Esophagus squamous epithelium (tissue), 5 donors: ENCODE results near the gene LRP2BP. TPM values are rescaled to one million over a fixed set of nuclear protein-coding genes. Genes with fewer than 3 reads are reported as not detected.

ENCODE experiments used
- DNase-seq: peaks from one replicate; lab custom pipeline; 2025; lab: John Stamatoyannopoulos, UW
- H3K27ac ChIP-seq, 4 donors: fragments of 200-600 bp; sonication (generic); one replicate each; pipeline ENCODE4 v1.5.1; 2016 to 2019; ENCODE audit warnings: mild to moderate bottlenecking in 1 of 4
- H3K27me3 ChIP-seq, 4 donors: fragments of 200-600 bp; sonication (generic); 1 replicate in 3 of 4; 2 replicates in 1 of 4; pipeline versions ENCODE4 v1.5.1 to v1.6.0; 2017 to 2021; ENCODE audit warnings: antibody characterized with exemption in 1 of 4
- H3K36me3 ChIP-seq, 3 donors: fragments of 200-600 bp; sonication (generic); one replicate each; pipeline ENCODE4 v1.5.1; 2016 to 2019
- H3K4me1 ChIP-seq, 3 donors: fragments of 200-600 bp; sonication (generic); one replicate each; pipeline ENCODE4 v1.5.1; 2017 to 2019
- H3K4me3 ChIP-seq, 4 donors: fragments of 200-600 bp; sonication (generic); 1 replicate in 3 of 4; 2 replicates in 1 of 4; pipeline ENCODE4 v1.5.1; 2016 to 2019; ENCODE audit warnings: mild to moderate bottlenecking in 2 of 4, moderate library complexity in 1 of 4
- H3K9me3 ChIP-seq, 3 donors: fragments of 200-600 bp; sonication (generic); one replicate each; pipeline ENCODE4 v1.5.1; 2016 to 2019
- POLR2A ChIP-seq, 4 donors: fragments of 450-650 bp; IDR thresholded peaks; one replicate each; pipeline ENCODE4 v1.6.1; 2017; ENCODE audit warnings: antibody characterized with exemption in 4 of 4, mild to moderate bottlenecking in 4 of 4, moderate library complexity in 3 of 4
- WGBS, 2 donors: methylation state at CpG; one replicate each; pipeline ENCODE4 v1.1.5; 2018; 5-methylcytosine and 5-hydroxymethylcytosine counted together
- intact Hi-C: fragments of 100-400 bp; cut with DNase I; formaldehyde crosslinking; loops from one replicate; pipeline ENCODE4 v1.15.0; 2022
- total RNA-seq, 4 donors: library from RNA; depleted of rRNA; stranded (reverse); fragments of >200 nt; gene quantifications; one replicate each; pipeline ENCODE4 v1.1.0, GENCODE V29; 2016
- TF ChIP-seq, protein P1 (sequence below), 6 experiments: fragments of 450-650 bp in 4 of 6; fragments of 200-600 bp in 2 of 6; sonication (generic) in 2 of 6; IDR thresholded peaks; one replicate each; pipeline ENCODE4 v1.5.1; 2016 to 2019; ENCODE audit warnings: antibody characterized with exemption in 6 of 6, mild to moderate bottlenecking in 4 of 6, moderate library complexity in 4 of 6
- donor health status: DM: yes; HTN: yes; CAD: no.

The LRP2BP gene
- total RNA-seq, 4 donors from 2014 or later = 0.08 to 0.57 (median 0.22) TPM; not detected in 1

DNA sequence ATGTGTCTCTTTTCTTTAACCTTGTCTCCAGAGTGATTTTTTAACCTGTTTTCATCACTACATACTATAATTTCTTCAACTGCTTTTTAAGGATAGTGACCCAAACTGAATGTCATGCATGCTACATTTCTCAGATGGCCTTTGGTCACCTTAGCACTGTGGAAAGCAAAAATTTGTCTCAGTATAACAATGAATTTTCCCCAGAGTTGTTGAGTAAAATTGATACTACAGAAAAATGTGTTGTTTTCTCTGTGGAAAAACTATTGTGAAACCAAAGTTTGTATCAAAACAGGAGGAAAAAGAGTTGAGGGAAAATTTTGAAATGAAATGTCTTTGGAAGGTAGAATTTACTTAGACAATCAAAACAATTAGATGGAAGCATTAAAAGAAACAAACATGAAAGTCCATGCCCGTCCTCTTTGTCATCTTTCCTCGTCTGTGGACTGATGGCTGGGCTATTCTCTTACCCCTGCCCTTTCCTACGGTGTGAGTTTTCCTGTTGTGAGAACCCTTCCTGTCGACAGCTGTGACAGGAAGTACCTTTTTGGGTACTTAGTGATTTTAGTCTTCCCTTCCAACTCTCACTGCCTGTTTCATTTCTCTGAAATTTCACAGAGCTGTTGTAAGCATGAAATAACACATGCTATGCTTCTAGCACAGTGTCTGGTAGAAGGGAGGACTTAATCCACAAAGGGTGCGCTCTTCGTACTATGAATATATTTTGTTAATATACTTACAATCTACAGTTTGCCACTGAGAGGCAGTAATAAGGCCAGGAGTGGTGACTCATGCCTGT is 50.8 kb downstream of the LRP2BP start:
- no peak for DNase-seq
- intact Hi-C loops = no loop called here
- H3K4me1 ChIP-seq = peaks cover 0 to 11% (median 0%) of the 10 kb centered on the region in 3 donors
- H3K27ac ChIP-seq = no peak overlapping the region
- no peaks in the 10 kb centered on the region for H3K9me3 ChIP-seq
- no peaks in the 10 kb centered on the region for H3K27me3 ChIP-seq
- peaks cover 0 to 62% (median 0%) of the 10 kb centered on the region in 3 donors for H3K36me3 ChIP-seq
- H3K4me3 ChIP-seq = no peak overlapping the region
- TF ChIP-seq, protein P1, sequence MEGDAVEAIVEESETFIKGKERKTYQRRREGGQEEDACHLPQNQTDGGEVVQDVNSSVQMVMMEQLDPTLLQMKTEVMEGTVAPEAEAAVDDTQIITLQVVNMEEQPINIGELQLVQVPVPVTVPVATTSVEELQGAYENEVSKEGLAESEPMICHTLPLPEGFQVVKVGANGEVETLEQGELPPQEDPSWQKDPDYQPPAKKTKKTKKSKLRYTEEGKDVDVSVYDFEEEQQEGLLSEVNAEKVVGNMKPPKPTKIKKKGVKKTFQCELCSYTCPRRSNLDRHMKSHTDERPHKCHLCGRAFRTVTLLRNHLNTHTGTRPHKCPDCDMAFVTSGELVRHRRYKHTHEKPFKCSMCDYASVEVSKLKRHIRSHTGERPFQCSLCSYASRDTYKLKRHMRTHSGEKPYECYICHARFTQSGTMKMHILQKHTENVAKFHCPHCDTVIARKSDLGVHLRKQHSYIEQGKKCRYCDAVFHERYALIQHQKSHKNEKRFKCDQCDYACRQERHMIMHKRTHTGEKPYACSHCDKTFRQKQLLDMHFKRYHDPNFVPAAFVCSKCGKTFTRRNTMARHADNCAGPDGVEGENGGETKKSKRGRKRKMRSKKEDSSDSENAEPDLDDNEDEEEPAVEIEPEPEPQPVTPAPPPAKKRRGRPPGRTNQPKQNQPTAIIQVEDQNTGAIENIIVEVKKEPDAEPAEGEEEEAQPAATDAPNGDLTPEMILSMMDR (IDR thresholded peaks at IDR 0.05) = no peak
- TF ChIP-seq POLR2A (IDR thresholded peaks at IDR 0.05) = no peak
- WGBS, 2 donors = 60 to 70% methylated on average over 6 of the region's 6 CpGs

DNA sequence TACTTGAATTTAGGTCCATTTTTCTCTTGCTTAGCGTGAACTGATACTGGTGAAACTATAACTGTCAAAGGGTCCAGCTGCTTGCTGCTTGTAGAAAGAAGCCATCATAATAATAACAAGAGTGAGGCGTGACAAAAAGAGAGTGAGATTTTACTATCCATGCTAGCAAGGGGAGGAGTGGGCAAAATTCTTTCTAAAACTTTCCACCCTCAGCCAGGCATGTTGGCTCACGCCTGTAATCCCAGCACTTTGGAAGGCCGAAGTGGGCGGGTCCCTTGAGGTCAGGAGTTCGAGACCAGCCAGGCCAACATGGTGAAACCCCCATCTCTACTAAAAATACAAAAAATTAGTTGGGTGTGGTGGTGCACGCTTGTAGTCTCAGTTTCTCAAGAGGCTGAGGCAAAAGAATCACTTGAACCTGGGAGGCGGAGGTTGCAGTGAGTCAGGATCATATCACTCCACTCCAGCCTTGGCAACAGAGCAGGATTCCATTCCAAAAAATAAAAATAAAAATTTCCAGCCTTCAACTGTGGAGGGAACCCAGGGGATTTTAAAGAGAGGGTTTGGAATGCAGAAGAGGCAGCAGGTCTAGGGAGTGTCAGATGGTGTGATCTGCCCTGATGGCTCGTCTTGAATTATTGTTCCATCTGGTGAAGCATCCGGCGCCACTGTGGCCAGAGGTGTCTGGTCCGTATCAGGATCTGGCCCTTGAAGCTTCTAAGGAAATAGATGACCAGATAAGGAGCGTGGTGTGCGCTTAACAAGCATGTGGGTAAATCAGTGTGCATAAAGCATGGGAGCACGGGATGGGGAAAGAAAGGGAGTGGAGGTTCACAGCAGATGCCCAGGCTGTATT is 51.8 kb downstream of the LRP2BP start:
- Histone ChIP-seq H3K36me3 (peaks cover 0 to 62% (median 0%) of the 10 kb centered on the region in 3 donors), H3K9me3 (no peaks in the 10 kb centered on the region), H3K27ac (no peak overlapping the region), H3K4me1 (peaks cover 0 to 11% (median 0%) of the 10 kb centered on the region in 3 donors), H3K4me3 (no peak overlapping the region), H3K27me3 (no peaks in the 10 kb centered on the region)
- WGBS, 2 donors = 65 to 71% methylated on average over 15 of the region's 15 CpGs
- intact Hi-C loops = no loop called here
- TF ChIP-seq POLR2A (IDR thresholded peaks at IDR 0.05) = no peak
- TF ChIP-seq, protein P1 (IDR thresholded peaks at IDR 0.05) = no peak
- no peak for DNase-seq

DNA sequence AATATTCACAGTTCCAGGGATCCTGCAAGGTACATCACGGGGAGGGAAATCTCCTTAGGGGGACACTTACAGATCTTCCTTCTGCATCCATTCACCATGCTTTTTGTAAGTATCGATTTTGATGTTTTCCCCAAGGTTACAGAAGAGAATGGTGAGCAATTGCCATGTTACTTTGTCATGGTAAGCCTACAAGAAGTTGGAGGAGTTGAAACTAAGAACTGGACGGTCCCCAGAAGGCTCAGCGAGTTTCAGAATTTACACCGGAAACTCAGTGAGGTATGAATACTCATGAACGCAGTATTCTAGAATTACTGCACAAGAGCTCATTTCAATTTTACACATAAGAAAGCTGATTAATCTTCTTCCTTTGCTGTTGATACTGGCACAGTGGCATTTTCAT is 53.9 kb downstream of the LRP2BP start:
- TF ChIP-seq POLR2A (IDR thresholded peaks at IDR 0.05) = no peak
- TF ChIP-seq, protein P1 (IDR thresholded peaks at IDR 0.05) = no peak

DNA sequence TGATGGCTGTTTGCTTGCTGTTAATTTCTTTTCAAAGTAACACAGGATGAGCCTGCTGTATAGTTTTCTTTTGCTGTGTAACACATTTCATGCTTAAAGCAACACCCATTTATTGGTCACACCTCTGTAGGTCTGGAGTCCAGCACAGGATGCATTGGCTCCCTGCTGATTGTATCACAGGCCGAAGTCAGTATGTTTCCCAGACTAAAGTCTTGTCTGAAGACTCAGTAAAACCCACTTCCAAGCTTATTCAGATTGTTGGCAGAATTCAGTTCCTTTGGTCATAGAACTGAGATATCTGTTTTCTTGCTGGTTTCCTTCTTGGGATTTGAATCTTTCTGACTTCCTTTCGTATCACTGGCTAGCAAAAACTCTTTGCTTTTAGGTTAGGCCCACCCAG is 54.3 kb downstream of the LRP2BP start:
- Histone ChIP-seq H3K4me3 (no peak overlapping the region), H3K4me1 (peaks cover 0 to 11% (median 0%) of the 10 kb centered on the region in 3 donors), H3K27ac (no peak overlapping the region), H3K36me3 (peaks cover 0 to 44% (median 0%) of the 10 kb centered on the region in 3 donors), H3K27me3 (no peaks in the 10 kb centered on the region), H3K9me3 (no peaks in the 10 kb centered on the region)
- TF ChIP-seq POLR2A (IDR thresholded peaks at IDR 0.05) = no peak
- TF ChIP-seq, protein P1 (IDR thresholded peaks at IDR 0.05) = no peak
- intact Hi-C loops = no loop called here
- DNase-seq = no peak
- 73 to 95% methylated on average over 2 of the region's 2 CpGs for WGBS, 2 donors

More for the DNA sequence above, 53.9 kb downstream of the LRP2BP start:
- H3K36me3 ChIP-seq = peaks cover 0 to 49% (median 0%) of the 10 kb centered on the region in 3 donors
- peaks cover 0 to 11% (median 0%) of the 10 kb centered on the region in 3 donors for H3K4me1 ChIP-seq
- intact Hi-C loops = no loop called here
- no peaks in the 10 kb centered on the region for H3K9me3 ChIP-seq
- WGBS, 2 donors = 85 to 86% methylated on average over 6 of the region's 6 CpGs
- H3K4me3 ChIP-seq = no peak overlapping the region
- no peak overlapping the region for H3K27ac ChIP-seq
- no peaks in the 10 kb centered on the region for H3K27me3 ChIP-seq
- no peak for DNase-seq
